Measurements from ENCODE around the gene MRI1. TPM values are rescaled to one million over a fixed set of nuclear protein-coding genes. Genes with fewer than 3 reads are reported as not detected.

The MRI1 gene
- total and polyA plus RNA-seq, 2 experiments from 2014 or later, result 12.3 to 44.5 TPM

- Mint-ChIP-seq H3K27me3 (ENCODE audit: insufficient read depth, low read depth, poor library complexity) (peaks cover 17% of the 10 kb centered on the region), H3K4me1 (peaks cover 4% of the 10 kb centered on the region; the same call in 2 of the 3 replicates), H3K9me3 (no peaks in the 10 kb centered on the region; the same call in 2 of the 3 replicates), H3K4me3 (no peak overlapping the region), H3K27ac (no peak overlapping the region), H3K36me3 (ENCODE audit: low read depth) (peaks cover 46% of the 10 kb centered on the region)
- Histone ChIP-seq H4K20me1 (replicated peaks; ENCODE audit: insufficient read depth) (no peaks in the 10 kb centered on the region), H3K4me1 (ENCODE audit: insufficient read depth) (no peaks in the 10 kb centered on the region), H3K27ac (ENCODE audit: low read depth) (no peak overlapping the region), H3K9me2 (ENCODE audit: insufficient read depth) (no peaks in the 10 kb centered on the region), H3K4me2 (no peak overlapping the region), H2AFZ (no peak overlapping the region), H3K4me3 (no peak overlapping the region), H3F3A (replicated peaks; ENCODE audit: low read depth) (0 out of 2 replicates have a peak, but pooled peaks cover 4% of the 10 kb centered on the region), H3K36me3 (ENCODE audit: insufficient read depth) (peaks cover 2% of the 10 kb centered on the region), H3K27me3 (ENCODE audit: insufficient read depth) (no peaks in the 10 kb centered on the region), H3K79me2 (replicated peaks; ENCODE audit: insufficient read depth) (no peaks in the 10 kb centered on the region)
- TF ChIP-seq ETS1 (IDR thresholded peaks at IDR 0.05), result no peak
- no peak for TF ChIP-seq POLR2AphosphoS5 (IDR thresholded peaks at IDR 0.05; ENCODE audit: low read depth)
- TF ChIP-seq ZNF462 (CRISPR knock-in tag; IDR thresholded peaks at IDR 0.05), result no peak
- TF ChIP-seq CTCF (conservative IDR thresholded peaks at IDR 0.05; ENCODE audit: low read depth in 2 of 2), result no peak
- DNase-seq (ENCODE audit: low spot score) (no peak), ATAC-seq (no peak)
Measured at GRCh38 chr19:13814550-13814949, 50.2 kb downstream of the MRI1 start.

All from GM23338 (cell line).